Fibroblast of pulmonary artery (primary cell): Measurements from ENCODE around the gene CWC27.

Experiments used
- DNase-seq: peaks from one replicate; pipeline ENCODE4 v3.0.0-alpha.2; 2010; ENCODE audit warnings: low read depth
- H3K4me3 ChIP-seq: replicated peaks from 2 replicates; pipeline ENCODE4 v1.5.1; 2011; ENCODE audit warnings: low read depth, mild to moderate bottlenecking, control low read depth, low read length, moderate library complexity
- CTCF ChIP-seq: IDR thresholded peaks from 2 replicates; pipeline ENCODE4 v1.5.1; 2011; ENCODE audit warnings: mild to moderate bottlenecking, control low read depth, low read length, inconsistent platforms; ENCODE audit errors: missing control alignments

CWC27 gene

GRCh38 chr5:64768358-64769312, at the start of gene CWC27, which contains the start of gene SREK1IP1:
Gene CWC27 (plus strand): TSS chr5:64768930. CDS start chr5:64769147, 217 bp downstream.
Gene SREK1IP1 (minus strand): TSS chr5:64768691. CDS start chr5:64768517, 174 bp downstream.
- peak; percentile 95 for DNase-seq
- peak within 1 kb of the TSS; percentile 75 for H3K4me3 ChIP-seq
- peak; percentile 34 for TF ChIP-seq CTCF

GRCh38 chr5:64722588-64722987, 46.1 kb upstream of the CWC27 start:
- no peak overlapping the region for H3K4me3 ChIP-seq
- DNase-seq: no peak
- TF ChIP-seq CTCF: no peak

GRCh38 chr5:64727150-64727549, 41.6 kb upstream of the CWC27 start:
- no peak for DNase-seq
- H3K4me3 ChIP-seq: no peak overlapping the region
- no peak for TF ChIP-seq CTCF

GRCh38 chr5:64742411-64742810, 26.3 kb upstream of the CWC27 start:
- TF ChIP-seq CTCF: no peak
- H3K4me3 ChIP-seq: no peak overlapping the region
- no peak for DNase-seq

- H3K4me3 ChIP-seq: no peak overlapping the region
- no peak for TF ChIP-seq CTCF
- DNase-seq: no peak
Observed at GRCh38 chr5:64742821-64743220, 25.9 kb upstream of the CWC27 start.

- no peak overlapping the region for H3K4me3 ChIP-seq
- DNase-seq: no peak
- no peak for TF ChIP-seq CTCF
Observed at GRCh38 chr5:64744914-64745313, 23.8 kb upstream of the CWC27 start.
